ENCODE measurements around the gene RPS21. TPM values are rescaled to one million over a fixed set of nuclear protein-coding genes. Genes with fewer than 3 reads are reported as not detected.
A peak's percentile ranks its signal among the peaks of the same experiment; 100 is the strongest.

The RPS21 gene
- total and polyA plus RNA-seq, 2 of the 13 experiments (the other 11 are each of a cell fraction or from before 2014, with no cell fraction given), result 2,647 to 11,063 TPM

DNA sequence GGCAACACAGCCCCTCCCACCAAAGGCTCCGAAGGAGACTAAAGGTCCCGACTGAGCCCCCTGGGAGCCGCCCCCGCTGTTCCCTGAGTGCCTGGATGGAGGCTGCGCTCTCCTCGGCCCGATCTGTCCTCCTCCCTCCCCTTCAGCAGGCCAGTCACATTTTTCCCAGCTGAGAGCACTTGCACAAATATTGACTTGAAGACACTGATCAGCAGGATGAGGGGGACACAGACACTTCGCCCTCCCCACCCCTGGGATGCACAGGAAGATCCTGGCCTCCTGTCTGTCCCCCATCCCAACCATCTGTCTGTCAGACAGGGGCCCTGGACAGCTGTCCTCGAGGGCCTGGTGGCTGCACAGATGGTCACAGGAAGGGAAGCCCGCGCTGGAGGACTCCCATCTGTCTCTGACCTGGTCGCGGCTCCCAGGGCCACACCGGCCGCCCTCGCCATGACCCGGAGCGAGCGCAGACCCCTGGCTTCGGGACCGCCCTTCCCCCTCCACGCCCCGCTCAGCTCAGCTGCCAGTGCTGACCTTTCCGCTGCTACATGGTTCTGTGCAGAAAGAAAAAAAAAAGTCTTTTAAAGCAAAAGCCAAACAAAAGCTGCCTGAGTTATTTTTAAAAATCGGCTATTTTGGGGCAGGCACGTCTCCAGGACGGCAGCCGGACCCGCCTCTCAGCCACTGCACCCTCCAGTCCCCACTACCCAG is 30.9 kb upstream of the RPS21 start:
- Histone ChIP-seq H3K4me2 (ENCODE audit: low read depth, low read length) (no peak overlapping the region), H3K4me3 (replicated peaks in 1 of 3; ENCODE audit: insufficient read depth in 1 of 3, low read depth in 2 of 3, low read length in 3 of 3) (no peak overlapping the region), H3K27ac (ENCODE audit: extremely low read length, insufficient read depth, low read length) (peak overlapping the region; percentile 31), H3K4me1 (ENCODE audit: insufficient read depth, low read length) (peaks cover 44% of the 10 kb centered on the region), H3K27me3 (ENCODE audit: control insufficient read depth in 1 of 2, insufficient read depth in 2 of 2, low read length in 2 of 2) (no peaks in the 10 kb centered on the region), H3K79me2 (ENCODE audit: insufficient read depth, low read length) (peaks cover 21% of the 10 kb centered on the region), H3K36me3 (replicated peaks in 1 of 2; ENCODE audit: control insufficient read depth in 1 of 2, insufficient read depth in 2 of 2, low read length in 2 of 2) (peaks cover 39 to 40% of the 10 kb centered on the region in 2 experiments), H2AFZ (ENCODE audit: low read length) (no peak overlapping the region), H3K9ac (ENCODE audit: insufficient read depth, low read depth, low read length) (no peak overlapping the region; the same call in 1 of the 2 replicates), H4K20me1 (ENCODE audit: insufficient read depth, low read length) (peaks cover 21% of the 10 kb centered on the region; the same call in 1 of the 2 replicates), H3K9me3 (ENCODE audit: low read length) (no peaks in the 10 kb centered on the region)
- no peak for ATAC-seq
- peak; percentile 65 for DNase-seq (ENCODE audit: low spot score)
- CTCF ChIA-PET (ENCODE audit: low intra/inter-chr PET ratio, low total read pairs), result no interaction called here
- intact Hi-C loops (cut with micrococcal nuclease; ENCODE audit: unreplicated experiment), result loop anchor here (2.0 kb wide), 1 partner anchor 15 kb away; no protein-coding TSS in a partner anchor
- WGBS (ENCODE audit: low lambda C conversion rate), result 84% methylated on average over 29 of the region's 29 CpGs
- POLR2A ChIA-PET, result interaction anchor here (0.6 to 5.1 kb wide), 4 partner anchors 12 to 51 kb away, joined by 3 to 78 read pairs (median 5); partner anchors contain the start of genes LAMA5 and RPS21
- FAIRE-seq, result peak; percentile 57
- in situ Hi-C loops (cut with HindIII; ENCODE audit: extremely low pct_ligation_motif_present, low pct_unique_long_range_greater_than_20kb), result no loop called here
- BruUV-seq (replicated peaks), result no TSS peak
- TF ChIP-seq RARG (CRISPR knock-in tag; IDR thresholded peaks at IDR 0.05; ENCODE audit: low read depth) (no peak), FOSL2 (CRISPR knock-in tag; IDR thresholded peaks at IDR 0.05) (peak; percentile 27), ZC3H4 (CRISPR knock-in tag; IDR thresholded peaks at IDR 0.05; ENCODE audit: borderline replicate concordance) (no peak), SMAD1 (CRISPR knock-in tag; IDR thresholded peaks at IDR 0.05; ENCODE audit: borderline replicate concordance, low read depth) (no peak), TCF12 (IDR thresholded peaks at IDR 0.05) (no peak), TCF12 (CRISPR knock-in tag; IDR thresholded peaks at IDR 0.05) (no peak), ZNF841 (CRISPR knock-in tag; IDR thresholded peaks at IDR 0.05; ENCODE audit: borderline replicate concordance) (no peak), U2AF2 (IDR thresholded peaks at IDR 0.05; ENCODE audit: low read depth, low read length) (no peak), RBFOX2 (IDR thresholded peaks at IDR 0.05; ENCODE audit: low read depth, low read length) (peak; percentile 30; the same call in 1 of the 2 replicates), HDAC6 (IDR thresholded peaks at IDR 0.05; ENCODE audit: low read depth, low read length) (no peak), ZNF782 (CRISPR knock-in tag; IDR thresholded peaks at IDR 0.05; ENCODE audit: borderline replicate concordance) (no peak), SAP130 (CRISPR knock-in tag; IDR thresholded peaks at IDR 0.05; ENCODE audit: low read depth) (peak; percentile 53), ZNF720 (CRISPR knock-in tag; IDR thresholded peaks at IDR 0.05) (no peak), MXD4 (CRISPR knock-in tag; IDR thresholded peaks at IDR 0.05) (no peak), ZNF354B (CRISPR knock-in tag; IDR thresholded peaks at IDR 0.05) (no peak), PHF8 (CRISPR knock-in tag; IDR thresholded peaks at IDR 0.05) (no peak), TEAD2 (CRISPR knock-in tag; IDR thresholded peaks at IDR 0.05) (no peak), TBX3 (IDR thresholded peaks at IDR 0.05; ENCODE audit: borderline replicate concordance) (no peak), ZNF17 (CRISPR knock-in tag; IDR thresholded peaks at IDR 0.05) (no peak)
- TF ChIP-seq, protein P1, sequence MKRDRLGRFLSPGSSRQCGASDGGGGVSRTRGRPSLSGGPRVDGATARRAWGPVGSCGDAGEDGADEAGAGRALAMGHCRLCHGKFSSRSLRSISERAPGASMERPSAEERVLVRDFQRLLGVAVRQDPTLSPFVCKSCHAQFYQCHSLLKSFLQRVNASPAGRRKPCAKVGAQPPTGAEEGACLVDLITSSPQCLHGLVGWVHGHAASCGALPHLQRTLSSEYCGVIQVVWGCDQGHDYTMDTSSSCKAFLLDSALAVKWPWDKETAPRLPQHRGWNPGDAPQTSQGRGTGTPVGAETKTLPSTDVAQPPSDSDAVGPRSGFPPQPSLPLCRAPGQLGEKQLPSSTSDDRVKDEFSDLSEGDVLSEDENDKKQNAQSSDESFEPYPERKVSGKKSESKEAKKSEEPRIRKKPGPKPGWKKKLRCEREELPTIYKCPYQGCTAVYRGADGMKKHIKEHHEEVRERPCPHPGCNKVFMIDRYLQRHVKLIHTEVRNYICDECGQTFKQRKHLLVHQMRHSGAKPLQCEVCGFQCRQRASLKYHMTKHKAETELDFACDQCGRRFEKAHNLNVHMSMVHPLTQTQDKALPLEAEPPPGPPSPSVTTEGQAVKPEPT (CRISPR knock-in tag; IDR thresholded peaks at IDR 0.05; ENCODE audit: low read depth), result no peak
- TF ChIP-seq, protein P2, sequence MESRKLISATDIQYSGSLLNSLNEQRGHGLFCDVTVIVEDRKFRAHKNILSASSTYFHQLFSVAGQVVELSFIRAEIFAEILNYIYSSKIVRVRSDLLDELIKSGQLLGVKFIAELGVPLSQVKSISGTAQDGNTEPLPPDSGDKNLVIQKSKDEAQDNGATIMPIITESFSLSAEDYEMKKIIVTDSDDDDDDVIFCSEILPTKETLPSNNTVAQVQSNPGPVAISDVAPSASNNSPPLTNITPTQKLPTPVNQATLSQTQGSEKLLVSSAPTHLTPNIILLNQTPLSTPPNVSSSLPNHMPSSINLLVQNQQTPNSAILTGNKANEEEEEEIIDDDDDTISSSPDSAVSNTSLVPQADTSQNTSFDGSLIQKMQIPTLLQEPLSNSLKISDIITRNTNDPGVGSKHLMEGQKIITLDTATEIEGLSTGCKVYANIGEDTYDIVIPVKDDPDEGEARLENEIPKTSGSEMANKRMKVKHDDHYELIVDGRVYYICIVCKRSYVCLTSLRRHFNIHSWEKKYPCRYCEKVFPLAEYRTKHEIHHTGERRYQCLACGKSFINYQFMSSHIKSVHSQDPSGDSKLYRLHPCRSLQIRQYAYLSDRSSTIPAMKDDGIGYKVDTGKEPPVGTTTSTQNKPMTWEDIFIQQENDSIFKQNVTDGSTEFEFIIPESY (CRISPR knock-in tag; IDR thresholded peaks at IDR 0.05), result peak; percentile 12; the same call in 1 of the 2 replicates
- TF ChIP-seq, protein P3, sequence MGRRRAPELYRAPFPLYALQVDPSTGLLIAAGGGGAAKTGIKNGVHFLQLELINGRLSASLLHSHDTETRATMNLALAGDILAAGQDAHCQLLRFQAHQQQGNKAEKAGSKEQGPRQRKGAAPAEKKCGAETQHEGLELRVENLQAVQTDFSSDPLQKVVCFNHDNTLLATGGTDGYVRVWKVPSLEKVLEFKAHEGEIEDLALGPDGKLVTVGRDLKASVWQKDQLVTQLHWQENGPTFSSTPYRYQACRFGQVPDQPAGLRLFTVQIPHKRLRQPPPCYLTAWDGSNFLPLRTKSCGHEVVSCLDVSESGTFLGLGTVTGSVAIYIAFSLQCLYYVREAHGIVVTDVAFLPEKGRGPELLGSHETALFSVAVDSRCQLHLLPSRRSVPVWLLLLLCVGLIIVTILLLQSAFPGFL (CRISPR knock-in tag; IDR thresholded peaks at IDR 0.05), result no peak

Data from HepG2 (cell line).